ENCODE measurements around the gene MEMO1. TPM values are rescaled to one million over a fixed set of nuclear protein-coding genes. Genes with fewer than 3 reads are reported as not detected.
"Not testable (repeated sequence)": the region's sequence is repeated elsewhere in the genome, so short reads cannot be mapped to it uniquely, and the experiment has no call there.

The MEMO1 gene
- total and polyA plus RNA-seq, 4 donors = 22.4 to 32.9 (median 27.3) TPM

- WGBS = 99% methylated on average over 3 of the region's 3 CpGs
- Histone ChIP-seq H3K9me3 (ENCODE audit: control insufficient read depth in 4 of 4, low read length in 3 of 4) (no peaks in the 10 kb centered on the region), H3K9ac (ENCODE audit: low read depth in 1 of 2, low read length in 2 of 2) (no peak overlapping the region), H3K27ac (ENCODE audit: low read depth in 1 of 2, low read length in 2 of 2) (no peak overlapping the region), H3K4me3 (ENCODE audit: low read depth in 1 of 3, low read length in 3 of 3) (no peak overlapping the region), H3K27me3 (ENCODE audit: control insufficient read depth in 4 of 4, insufficient read depth in 4 of 4, low read length in 3 of 4) (no peaks in the 10 kb centered on the region), H3K36me3 (ENCODE audit: control insufficient read depth in 4 of 4, insufficient read depth in 3 of 4, low read depth in 1 of 4, low read length in 3 of 4) (peaks cover 0 to 2% (median under 1%) of the 10 kb centered on the region in 4 donors), H3K4me1 (ENCODE audit: control insufficient read depth in 4 of 4, insufficient read depth in 4 of 4, low read length in 3 of 4) (no peaks in the 10 kb centered on the region)
- DNase-seq (ENCODE audit: low spot score) = no peak
- no peak for TF ChIP-seq CTCF (IDR thresholded peaks at IDR 0.05; ENCODE audit: low read depth, low read length, missing input control)
- TF ChIP-seq NR2F2 (IDR thresholded peaks at IDR 0.05) = no peak
- TF ChIP-seq GABPA (IDR thresholded peaks at IDR 0.05 in 1 of 2, conservative IDR thresholded peaks at IDR 0.05 in 1 of 2) = no peak
- TF ChIP-seq REST (IDR thresholded peaks at IDR 0.05) = no peak
- TF ChIP-seq HNF4G (IDR thresholded peaks at IDR 0.05) = no peak
These were observed 146.9 kb downstream of the MEMO1 start for GRCh38 chr2:31863867-31864266.

- WGBS = 94% methylated on average over 9 of the region's 9 CpGs
- H3K27ac ChIP-seq (ENCODE audit: low read depth in 1 of 2, low read length in 2 of 2); H3K9me3 ChIP-seq (ENCODE audit: control insufficient read depth in 4 of 4, low read length in 3 of 4): not testable (repeated sequence)
These were observed 147.7 kb downstream of the MEMO1 start for GRCh38 chr2:31863015-31863656.

GRCh38 chr2:31859959-31860358, 150.8 kb downstream of the MEMO1 start:
- Histone ChIP-seq H3K27ac (ENCODE audit: low read depth in 1 of 2, low read length in 2 of 2) (no peak overlapping the region), H3K4me3 (ENCODE audit: low read depth in 1 of 3, low read length in 3 of 3) (no peak overlapping the region), H3K4me1 (ENCODE audit: control insufficient read depth in 4 of 4, insufficient read depth in 4 of 4, low read length in 3 of 4) (no peaks in the 10 kb centered on the region), H3K9me3 (ENCODE audit: control insufficient read depth in 4 of 4, low read length in 3 of 4) (no peaks in the 10 kb centered on the region), H3K27me3 (ENCODE audit: control insufficient read depth in 4 of 4, insufficient read depth in 4 of 4, low read length in 3 of 4) (no peaks in the 10 kb centered on the region), H3K9ac (ENCODE audit: low read depth in 1 of 2, low read length in 2 of 2) (no peak overlapping the region), H3K36me3 (ENCODE audit: control insufficient read depth in 4 of 4, insufficient read depth in 3 of 4, low read depth in 1 of 4, low read length in 3 of 4) (peaks cover 0 to 2% (median 1%) of the 10 kb centered on the region in 4 donors)
- 85% methylated on average over 2 of the region's 2 CpGs for WGBS
- DNase-seq (ENCODE audit: low spot score) = no peak
- TF ChIP-seq TAF1 (conservative IDR thresholded peaks at IDR 0.05) (no peak), EGR1 (IDR thresholded peaks at IDR 0.05; ENCODE audit: low read depth in 2 of 2) (no peak), JUND (IDR thresholded peaks at IDR 0.05) (no peak), FOXA2 (IDR thresholded peaks at IDR 0.05) (no peak), SP1 (IDR thresholded peaks at IDR 0.05) (no peak), CTCF (IDR thresholded peaks at IDR 0.05; ENCODE audit: low read depth, low read length, missing input control) (no peak), HNF4A (conservative IDR thresholded peaks at IDR 0.05) (no peak), YY1 (IDR thresholded peaks at IDR 0.05) (no peak), HNF4G (IDR thresholded peaks at IDR 0.05) (no peak), REST (IDR thresholded peaks at IDR 0.05) (no peak), ZBTB33 (IDR thresholded peaks at IDR 0.05) (no peak), GABPA (IDR thresholded peaks at IDR 0.05 in 1 of 2, conservative IDR thresholded peaks at IDR 0.05 in 1 of 2) (no peak)

More at GRCh38 chr2:31863015-31863656, 147.7 kb downstream of the MEMO1 start:
- H3K4me1 ChIP-seq (ENCODE audit: control insufficient read depth in 4 of 4, insufficient read depth in 4 of 4, low read length in 3 of 4); H3K27me3 ChIP-seq (ENCODE audit: control insufficient read depth in 4 of 4, insufficient read depth in 4 of 4, low read length in 3 of 4); H3K4me3 ChIP-seq (ENCODE audit: low read depth in 1 of 3, low read length in 3 of 3); DNase-seq (ENCODE audit: low spot score); H3K9ac ChIP-seq (ENCODE audit: low read depth in 1 of 2, low read length in 2 of 2); H3K36me3 ChIP-seq (ENCODE audit: control insufficient read depth in 4 of 4, insufficient read depth in 3 of 4, low read depth in 1 of 4, low read length in 3 of 4): not testable (repeated sequence)

Data from liver (tissue), 9 donors.